Stimulated activated CD4-positive, alpha-beta T cell treated with anti-CD3 and anti-CD28 coated beads, Interleukin-2, amount 100 ng/mL, for 4 hours (primary cell): ENCODE data around the gene MTCP1.
A peak's percentile ranks its signal among the peaks of the same experiment; 100 is the strongest.

Source experiments
- DNase-seq: peaks from one replicate; pipeline ENCODE4 v3.0.0-alpha.2; 2020; ENCODE audit warnings: low read depth

The MTCP1 gene, protein sequence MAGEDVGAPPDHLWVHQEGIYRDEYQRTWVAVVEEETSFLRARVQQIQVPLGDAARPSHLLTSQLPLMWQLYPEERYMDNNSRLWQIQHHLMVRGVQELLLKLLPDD

DNA sequence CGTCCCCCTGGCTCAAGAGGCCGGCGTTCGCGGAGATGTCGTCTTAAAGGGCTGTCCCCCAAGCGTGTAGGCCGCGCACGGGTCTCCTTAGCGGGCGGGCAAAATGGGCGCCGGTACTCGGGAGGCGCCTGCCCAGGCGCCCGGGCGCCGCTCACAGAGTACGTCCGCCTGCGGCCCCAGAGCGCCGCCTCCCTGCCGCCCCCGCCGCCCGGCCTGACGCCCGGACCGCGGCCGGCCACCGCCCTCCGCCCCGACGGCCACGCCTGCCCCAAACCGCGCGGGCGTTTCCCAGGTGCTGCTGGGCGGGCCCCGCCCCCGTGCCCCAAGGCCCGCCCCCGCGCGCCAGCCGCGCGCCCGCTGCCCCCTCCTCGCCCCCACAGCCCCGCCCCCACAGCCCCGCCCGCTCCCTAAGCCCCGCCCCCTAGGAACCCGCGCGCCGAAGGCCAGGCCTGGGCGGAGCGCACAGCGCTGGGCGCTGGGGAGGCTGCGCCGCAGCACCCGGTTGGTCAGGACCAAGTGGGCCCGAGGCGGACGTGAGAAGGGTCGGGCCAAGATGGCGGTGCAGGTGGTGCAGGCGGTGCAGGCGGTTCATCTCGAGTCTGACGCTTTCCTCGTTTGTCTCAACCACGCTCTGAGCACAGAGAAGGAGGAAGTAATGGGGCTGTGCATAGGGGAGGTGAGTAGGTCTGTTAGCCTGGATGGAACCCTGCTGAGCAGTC, at the start of gene MTCP1, which contains the start of the genes BRCC3 and CMC4:
TSS of gene MTCP1 (minus strand) at position 162 of the 719 bp plus-strand sequence. CDS start 5,126 bp downstream, outside the sequence.
TSS of gene BRCC3 (plus strand) at position 534 of the 719 bp plus-strand sequence. CDS start at position 554, 20 bp downstream.
TSS of gene CMC4 (minus strand) at position 162 of the 719 bp plus-strand sequence. CDS start 7,113 bp downstream, outside the sequence.
- peak; percentile 44 for DNase-seq

DNA sequence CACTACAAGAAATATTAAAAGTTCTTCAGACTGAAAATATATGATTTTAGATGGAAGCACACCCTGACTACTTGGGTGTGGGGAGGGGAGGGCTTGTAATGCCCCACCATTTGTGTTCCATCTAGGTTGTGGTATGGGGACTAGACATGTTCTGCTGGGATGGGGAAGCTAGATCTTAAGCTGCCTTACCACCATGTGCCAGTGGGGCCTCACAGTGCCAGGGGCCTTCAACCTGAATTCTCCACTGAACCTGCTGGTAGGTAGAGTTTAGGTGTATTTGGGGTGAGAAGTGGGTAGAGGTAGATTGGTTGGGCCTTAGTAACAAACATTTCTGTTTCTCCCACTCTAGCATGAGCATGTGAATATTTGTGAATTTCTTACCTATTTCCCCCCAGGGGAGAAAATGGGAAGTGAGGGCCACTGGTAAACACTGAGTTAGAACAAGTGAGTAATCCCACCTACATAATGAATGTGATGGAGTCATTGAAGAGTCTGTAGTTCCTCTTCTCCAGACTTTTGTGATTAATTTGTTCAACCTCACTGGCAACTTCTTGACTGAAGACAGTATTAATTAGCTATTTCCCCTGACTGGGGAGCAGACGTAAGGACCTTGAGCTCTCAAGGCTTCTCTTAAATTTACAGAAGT, 44.4 kb upstream of the MTCP1 start:
- DNase-seq, result no peak

DNA sequence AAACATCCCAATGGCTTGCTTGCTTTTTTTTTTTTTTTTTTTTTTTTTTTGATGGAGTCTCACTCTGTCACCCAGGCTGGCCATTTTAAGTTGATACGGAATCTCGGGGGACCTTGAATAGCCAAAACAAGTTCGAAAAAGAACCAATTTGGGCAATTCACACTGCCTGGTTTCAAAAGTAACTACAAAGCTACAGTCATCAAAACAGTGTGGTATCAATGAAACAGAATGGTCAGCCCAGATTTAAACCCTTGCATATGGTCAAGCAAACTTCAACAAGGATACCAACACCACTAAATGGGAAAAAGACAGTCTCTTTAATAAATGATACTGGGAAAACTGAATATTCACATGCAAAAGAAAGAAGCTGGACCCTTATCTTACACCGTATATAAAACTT, 42.2 kb upstream of the MTCP1 start:
- DNase-seq, result no peak

DNA sequence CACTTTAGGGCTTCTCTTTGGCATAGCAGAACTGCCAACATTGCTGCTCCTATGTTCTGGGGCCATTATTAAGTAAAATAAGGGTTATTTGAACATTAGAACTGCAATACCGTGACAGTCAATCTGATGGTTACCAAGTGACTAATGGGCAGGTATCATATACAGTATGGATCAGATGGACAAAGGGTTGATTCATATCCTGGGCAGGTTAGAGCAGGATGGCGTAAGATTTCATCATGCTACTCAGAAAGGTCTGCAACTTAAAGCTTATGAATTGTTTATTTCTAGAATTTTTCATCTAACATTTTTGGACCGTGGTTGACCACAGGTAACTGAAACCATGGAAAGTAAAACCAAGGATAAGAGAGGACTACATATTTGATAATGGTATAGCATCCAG, 41.2 kb upstream of the MTCP1 start:
- no peak for DNase-seq

DNA sequence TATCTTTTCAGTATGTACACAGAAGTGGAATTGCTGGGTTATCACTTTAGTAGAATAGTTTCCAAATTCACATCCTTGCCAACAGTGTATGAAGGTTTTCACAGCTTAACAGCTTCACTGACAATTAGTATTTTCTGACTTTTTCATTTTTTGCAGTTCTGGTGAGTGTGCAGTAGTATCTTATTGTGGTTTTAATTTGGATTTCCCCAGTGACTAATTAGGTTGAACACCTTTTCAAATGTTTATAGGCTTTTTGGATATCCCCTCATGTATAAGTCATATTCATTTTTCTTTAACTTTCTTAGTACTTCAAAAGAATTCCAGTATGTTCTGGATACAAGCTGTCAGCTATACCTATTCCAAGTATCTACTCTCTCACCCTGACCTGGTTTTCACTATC, 37.5 kb upstream of the MTCP1 start:
- DNase-seq, result no peak

DNA sequence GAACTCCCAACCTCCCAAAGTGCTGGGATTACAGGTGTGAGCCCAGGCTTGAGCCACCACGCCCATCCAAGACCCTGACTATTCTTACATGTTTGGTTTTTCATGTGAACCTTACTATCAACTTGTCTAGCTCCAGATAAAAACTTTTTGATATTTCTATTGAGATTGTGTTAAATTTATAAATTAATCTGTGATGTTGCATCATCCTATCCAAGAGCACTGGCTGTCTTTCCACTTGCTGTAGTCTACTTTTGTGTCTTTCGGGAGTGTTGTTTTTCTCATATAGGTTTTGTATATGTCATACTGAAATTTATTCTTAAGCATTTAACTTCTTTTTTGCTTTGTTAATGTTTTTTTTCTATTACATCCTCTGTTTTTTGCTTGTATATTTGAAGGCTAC, 35.0 kb upstream of the MTCP1 start:
- no peak for DNase-seq

DNA sequence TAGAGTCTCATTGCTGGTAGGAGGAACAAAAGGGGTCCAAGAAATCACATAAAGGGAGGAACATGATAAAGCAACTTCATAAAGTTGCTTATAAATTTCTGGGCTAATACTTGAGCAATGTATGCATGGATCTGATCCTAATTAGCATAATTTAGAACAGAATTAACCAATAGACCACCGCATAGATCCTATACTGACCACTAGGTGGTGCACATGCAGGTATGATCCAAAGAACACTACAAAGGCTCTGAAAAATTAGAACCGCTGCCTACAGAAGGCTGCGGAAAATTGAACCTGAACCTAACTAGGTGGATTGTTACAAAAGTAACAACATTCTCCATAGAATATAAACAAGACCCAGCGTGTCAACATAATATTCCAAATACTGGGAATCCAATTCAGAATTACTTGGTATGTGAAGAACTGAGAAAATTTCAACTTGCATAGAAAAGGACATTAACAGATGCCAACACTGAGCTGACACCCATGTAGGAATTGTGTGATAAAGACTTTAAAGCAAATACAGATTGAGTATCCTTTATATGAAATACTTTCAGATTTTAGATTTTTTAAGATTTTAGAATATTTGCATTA, 23.6 kb upstream of the MTCP1 start:
- DNase-seq, result no peak

DNA sequence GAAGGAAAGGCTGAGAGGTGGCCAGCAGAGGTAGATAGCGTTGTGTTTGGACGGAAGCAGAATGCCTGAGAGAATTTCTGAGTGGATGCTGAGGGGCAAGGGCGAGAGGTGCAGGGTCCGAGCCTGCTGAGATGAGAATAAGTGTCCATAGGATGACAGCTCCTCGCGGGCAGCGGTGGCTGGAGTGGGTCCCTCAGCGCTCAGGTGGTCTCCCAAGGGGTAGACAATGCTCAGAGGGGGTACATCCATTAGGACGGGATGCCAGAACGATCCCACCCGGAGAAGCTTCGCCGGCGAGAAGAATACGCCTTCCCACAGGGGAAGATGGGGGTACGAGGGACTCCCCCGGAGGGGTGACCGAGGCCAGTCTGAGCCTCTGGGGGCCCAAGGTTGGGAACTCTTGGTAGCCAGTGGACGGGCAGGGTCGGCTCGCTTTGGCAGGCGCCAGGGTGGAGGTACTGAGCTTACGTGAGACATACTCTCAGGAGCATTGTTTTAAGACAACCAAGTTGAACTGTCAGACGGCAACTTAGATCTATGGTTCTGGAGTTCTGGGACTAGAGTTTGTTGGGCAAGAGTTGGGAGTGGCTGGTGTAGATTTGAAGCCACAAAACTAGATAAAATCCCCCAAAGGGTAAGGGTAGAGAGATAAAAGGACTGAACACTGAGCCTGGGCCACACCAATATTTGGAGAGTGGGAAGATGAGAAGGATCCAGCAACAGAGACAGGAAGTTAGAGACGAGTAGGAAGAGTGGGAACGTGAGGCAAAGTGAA, 16.2 kb upstream of the MTCP1 start:
- no peak for DNase-seq

DNA sequence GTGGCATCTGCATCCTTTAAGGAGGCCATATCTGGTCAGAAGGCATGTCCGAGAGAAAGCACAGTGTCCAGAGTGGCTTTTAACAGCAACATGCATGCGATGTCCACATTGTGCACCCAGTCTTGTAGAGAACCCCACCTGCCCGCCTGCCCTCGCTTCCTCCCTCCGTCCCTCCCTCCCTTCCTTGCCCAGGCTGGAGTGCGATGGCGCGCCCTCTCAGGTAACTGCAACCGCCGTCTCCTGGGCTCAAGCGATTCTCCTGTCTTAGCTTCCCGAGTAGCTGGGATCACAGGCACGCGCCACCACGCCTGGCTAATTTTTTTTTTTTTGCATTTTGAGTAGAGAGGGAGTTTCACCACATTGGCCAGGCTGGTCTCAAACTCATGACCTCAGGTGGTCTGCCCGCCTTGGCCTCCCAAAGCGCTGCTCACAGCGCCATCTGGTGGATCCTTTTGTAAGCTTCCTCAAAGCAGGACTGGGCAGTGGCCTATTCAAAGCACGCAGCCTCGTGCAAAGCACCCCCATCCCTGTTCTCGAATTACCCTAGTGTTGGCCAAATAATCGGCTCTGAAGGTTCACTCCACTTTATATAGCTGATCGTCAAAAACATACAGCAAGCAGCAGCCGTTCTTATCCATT, 15.4 kb upstream of the MTCP1 start:
- DNase-seq, result no peak

DNA sequence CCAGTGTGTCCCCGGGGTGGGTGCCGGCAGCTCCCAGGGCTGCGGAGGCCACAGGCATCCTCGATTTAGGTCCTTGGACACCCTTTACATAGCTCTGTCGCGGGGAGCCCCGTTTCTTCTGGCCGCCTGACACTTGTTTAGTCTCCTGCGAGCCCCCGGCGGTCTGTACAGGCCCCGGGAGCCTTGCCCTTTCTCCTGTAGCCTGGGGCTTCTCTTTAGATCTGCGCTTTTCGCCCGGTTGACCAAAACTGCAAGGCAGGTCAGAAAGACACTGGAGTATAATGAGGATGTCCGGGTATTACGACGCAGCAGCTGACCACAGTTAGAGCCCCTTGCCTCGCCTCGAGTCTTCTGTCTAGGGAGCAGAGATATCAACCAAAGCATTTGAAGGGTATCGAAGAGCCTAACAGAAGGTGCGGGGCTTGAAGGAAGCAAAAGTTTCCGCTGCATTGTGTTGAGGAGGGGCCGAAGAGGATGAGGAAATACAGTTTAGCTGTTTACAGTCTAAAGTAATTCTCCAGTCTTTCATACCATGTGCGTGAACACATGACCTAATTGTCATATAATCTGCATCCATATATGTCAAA, 851 bp upstream of the MTCP1 start:
- no peak for DNase-seq

DNA sequence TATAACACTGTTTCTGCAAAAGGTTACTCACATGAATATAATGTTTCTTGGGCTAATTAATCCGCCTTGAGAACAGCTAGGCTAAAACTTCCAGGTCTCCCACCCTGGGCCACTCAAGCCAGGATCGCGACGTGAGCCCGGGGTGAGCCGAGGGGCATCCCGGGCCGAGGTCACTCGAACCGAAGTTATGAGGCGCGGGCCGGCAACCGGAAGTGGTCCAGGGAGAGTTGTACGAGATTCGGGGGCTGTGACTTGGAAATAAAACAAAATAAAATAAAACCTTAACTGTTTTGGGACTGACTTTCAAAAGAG, 317 bp downstream of the MTCP1 start:
- no peak for DNase-seq

DNA sequence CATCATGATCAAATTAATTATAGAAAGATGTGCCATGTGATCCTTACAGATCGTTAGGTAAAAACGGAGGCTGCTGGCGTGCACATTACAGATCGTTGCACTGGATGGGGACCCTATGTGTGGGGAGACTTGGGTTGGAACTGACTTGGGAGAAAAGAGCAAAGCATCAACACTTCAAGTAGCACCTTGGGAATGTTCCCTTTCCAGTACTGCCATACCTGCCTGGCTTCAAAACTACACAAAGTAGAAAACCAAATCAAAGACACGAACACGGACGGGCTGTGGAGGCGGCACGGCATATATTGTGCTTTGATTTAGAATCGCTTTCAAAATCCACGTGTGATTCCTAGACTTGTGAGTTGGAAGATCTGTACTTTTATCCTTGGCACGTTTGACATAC, 898 bp downstream of the MTCP1 start:
- no peak for DNase-seq

DNA sequence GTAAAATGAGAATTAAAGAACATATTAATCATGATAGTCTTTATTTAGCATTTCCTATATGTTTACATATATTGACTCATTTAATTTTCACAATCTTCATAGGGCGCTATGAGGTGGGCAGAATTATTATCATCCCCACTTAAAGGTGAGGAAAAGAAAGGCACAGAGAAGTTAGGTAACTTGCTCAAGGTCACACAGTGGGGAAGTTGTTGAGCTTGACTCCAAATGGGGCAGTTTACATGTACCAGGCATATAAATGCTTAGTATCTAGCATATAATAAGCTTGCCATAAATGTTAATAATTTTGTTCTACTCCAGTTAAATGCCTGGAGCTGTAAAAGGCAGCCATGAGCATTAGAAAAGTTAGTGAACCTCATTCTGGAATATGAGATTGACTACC, 1.5 kb downstream of the MTCP1 start:
- DNase-seq, result no peak

DNA sequence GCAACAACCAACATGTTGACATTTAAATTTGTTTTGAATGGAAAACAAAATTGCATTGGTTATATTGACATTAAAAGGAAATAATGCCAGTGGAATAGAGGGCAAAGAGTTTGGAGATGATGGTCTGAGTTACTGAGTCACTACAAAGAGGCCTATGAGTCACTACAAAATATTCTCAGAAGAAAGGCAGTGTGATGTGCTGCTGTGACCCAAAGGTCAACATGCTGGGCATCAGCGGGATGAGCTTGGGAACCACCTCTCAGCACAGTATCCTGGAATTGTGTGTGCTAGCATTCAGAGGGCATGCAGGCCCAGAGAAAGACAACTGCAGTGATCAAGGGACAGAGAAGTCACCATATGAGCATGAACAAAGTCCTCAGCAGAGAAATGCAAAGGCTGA, 2.8 kb downstream of the MTCP1 start:
- no peak for DNase-seq

DNA sequence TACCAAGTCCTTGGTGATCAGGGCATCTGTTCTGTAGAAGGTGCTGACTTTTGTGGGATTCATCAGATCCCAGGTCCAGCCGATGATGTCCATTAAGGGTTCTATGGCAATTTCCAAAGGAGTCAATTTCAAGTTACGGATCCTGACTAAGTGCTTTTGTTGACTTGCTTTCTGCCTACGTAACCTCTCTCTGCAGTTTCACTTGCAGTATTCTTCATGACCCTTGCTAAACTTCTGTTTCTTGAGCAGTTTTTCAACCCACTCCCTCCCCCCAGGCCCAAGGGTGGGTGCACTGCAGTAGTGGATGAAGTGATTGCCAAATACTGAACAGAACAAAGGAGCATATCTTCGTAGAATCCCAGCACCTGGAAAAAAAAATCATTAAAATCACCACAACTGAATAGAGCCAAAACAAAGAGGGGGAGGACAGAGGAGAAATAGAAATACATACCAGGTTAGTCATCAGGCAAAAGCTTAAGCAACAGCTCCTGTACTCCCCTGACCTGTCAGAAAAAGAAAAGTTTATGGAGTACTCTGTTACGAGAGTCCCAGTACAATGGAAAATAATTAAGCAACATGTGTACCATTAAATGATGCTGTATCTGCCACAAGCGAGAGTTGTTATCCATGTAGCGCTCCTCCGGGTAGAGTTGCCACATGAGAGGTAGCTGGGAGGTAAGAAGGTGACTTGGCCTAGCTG, 5.8 kb downstream of the MTCP1 start:
- no peak for DNase-seq

DNA sequence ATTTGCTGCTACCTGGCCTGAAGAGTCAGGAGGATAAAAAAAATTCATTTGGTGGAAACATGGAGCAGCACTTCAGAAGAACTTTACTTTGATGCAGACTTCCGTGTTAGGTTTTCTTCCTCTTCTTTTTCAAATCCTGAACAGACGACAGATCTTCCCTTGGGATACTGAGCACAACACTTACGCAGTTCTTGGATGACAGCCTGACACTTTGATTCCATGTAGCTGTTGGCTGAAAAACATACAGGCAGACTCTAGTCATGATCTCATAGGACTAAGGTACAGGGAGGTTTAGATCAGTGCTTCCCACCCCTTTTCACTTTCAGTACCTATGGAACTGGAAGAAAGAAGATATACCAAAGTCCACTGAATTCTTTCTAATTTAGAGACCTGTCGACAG, 9.2 kb downstream of the MTCP1 start:
- DNase-seq, result no peak

DNA sequence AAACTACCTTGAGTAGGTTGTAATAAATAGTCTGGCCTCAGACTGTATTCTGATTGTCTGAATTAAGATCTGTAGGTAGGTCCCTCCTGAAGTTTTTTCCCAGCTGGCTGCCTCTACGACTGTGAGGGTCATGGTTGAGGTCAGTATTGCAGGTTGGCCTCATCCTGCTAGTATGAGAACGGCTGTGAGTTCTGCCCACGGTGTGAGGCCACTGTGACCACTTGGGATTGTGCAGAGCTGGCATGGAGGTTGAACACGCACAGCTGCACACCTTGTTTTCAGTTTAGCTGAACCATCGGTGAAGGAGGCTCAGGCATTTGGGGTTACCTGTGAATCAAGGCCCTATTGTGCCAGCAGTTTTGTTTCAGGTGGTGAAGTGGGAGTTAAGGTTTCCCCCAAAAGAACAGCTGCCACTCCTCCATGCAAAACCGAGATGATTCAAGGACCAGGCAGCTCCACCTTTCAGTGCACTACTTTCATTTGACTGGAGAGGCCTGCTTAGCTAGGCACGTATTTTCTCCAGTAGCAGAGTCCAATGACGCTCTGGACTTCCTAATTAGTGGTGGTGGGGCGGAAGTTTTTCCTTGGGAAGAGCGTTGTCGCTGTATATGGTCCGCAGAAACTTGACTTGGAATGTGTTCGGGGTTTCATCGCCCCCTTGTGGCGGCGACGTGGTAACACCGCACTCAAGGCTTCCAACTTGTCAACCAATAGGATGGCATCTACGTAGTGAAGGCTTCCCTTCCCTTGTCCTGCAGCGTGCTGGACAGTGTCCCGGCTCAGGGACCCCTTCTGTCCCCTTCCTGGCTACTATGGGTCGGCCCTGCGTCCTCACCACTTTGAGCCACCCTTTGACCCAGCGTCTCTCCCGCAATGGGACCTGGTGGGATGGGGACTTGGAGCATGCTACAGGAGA, 13.8 kb downstream of the MTCP1 start:
- peak; percentile 19 for DNase-seq

DNA sequence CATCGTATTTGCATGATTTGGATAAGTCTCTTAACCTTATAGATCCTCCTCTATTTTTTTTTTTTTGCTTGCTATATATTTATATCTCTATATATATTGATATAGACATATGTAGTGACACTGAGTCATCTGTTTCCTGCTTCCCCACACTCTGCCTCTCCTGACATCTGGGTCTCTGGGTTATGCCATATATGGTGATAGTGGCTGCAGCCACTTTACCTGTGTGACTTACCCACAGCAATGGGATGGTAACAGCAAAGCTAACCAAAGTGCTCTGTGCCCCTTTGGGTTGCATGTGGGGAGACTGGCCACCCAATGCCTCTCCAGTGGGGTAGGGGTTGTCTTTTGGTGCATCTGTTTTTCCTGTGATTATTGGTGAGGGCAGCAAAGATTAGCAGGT, 14.5 kb downstream of the MTCP1 start:
- no peak for DNase-seq

DNA sequence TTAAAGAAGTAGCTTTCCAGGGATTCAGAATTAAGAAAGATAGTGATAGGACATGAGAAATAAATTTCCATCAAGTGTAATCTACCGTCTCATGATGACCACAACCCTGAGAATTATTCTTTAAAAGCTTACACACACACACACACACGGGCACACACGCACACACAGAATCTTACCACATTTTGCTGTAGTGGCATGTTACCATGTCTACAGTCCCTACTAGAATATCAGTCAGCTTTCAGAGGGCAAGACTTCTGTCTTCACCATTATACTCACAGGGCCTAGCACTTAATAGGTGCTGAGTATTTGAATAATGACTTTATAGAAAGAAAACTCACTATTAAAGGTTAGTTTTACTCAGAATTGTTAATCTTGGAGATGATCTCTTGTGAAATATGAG, 15.4 kb downstream of the MTCP1 start:
- no peak for DNase-seq

DNA sequence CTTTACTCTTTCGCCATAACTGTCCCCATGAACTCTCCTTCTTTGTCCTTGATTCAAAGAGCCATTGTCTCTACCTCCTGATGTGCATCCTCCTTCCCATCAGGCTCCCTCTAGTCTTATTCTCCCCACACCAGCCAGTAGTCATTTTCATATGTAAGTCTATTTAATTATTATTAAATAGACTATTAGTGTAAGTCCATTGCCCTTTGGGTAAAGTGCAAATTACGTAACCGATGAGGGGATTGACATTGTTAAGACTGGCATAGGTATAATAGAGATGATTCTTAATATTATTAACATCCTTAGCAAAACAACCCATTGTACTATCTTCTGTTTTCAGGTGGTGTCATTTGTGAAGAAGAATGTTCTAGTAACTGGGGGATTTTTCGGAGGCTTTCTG, 16.7 kb downstream of the MTCP1 start:
- DNase-seq, result no peak
